AG09319 (cell line): Measurements from ENCODE around the gene USP25.

Source experiments
- DNase-seq: peaks from one replicate; pipeline ENCODE4 v3.0.0-alpha.2; 2010; ENCODE audit warnings: low read depth; ENCODE audit errors: extremely low read depth
- CTCF ChIP-seq: IDR thresholded peaks from 2 replicates; pipeline ENCODE4 v1.5.1; 2011; ENCODE audit warnings: low read depth, mild to moderate bottlenecking, inconsistent platforms, low read length, moderate library complexity

Gene USP25

GRCh38 chr21:15804247-15805005, 74.6 kb downstream of the USP25 start:
- no peak for TF ChIP-seq CTCF
- DNase-seq: no peak

GRCh38 chr21:15809065-15809464, 79.3 kb downstream of the USP25 start:
- no peak for DNase-seq
- TF ChIP-seq CTCF: no peak

- no peak for TF ChIP-seq CTCF
- peak; percentile 7 for DNase-seq
Observed at GRCh38 chr21:15809818-15810217, 80.0 kb downstream of the USP25 start.

- DNase-seq: no peak
- TF ChIP-seq CTCF: no peak
Observed at GRCh38 chr21:15815285-15815684, 85.5 kb downstream of the USP25 start.

- no peak for TF ChIP-seq CTCF
- DNase-seq: no peak
Observed at GRCh38 chr21:15820327-15820726, 90.5 kb downstream of the USP25 start.

GRCh38 chr21:15820852-15821379, 91.1 kb downstream of the USP25 start:
- no peak for TF ChIP-seq CTCF
- DNase-seq: no peak

- DNase-seq: no peak
- no peak for TF ChIP-seq CTCF
Observed at GRCh38 chr21:15823486-15824150, 93.8 kb downstream of the USP25 start.
